Lung (tissue), 12 donors: ENCODE measurements around the gene CTSC. TPM values are rescaled to one million over a fixed set of nuclear protein-coding genes. Genes with fewer than 3 reads are reported as not detected.

ENCODE experiments used
- ATAC-seq: fragments of 200-7000 bp; cut with Tn5 transposase; one replicate; pipeline ENCODE4 v1.9.1; 2020; ENCODE audit warnings: moderate number of reproducible peaks; ENCODE audit not compliant: insufficient read depth, low FRiP score
- DNase-seq, 3 donors: peaks; one replicate each; pipeline ENCODE4 v3.0.0-alpha.2; 2013 to 2017
- H3K27ac ChIP-seq, 2 donors: one replicate each; pipeline ENCODE4 v1.5.1; 2013; ENCODE audit warnings: mild to moderate bottlenecking in 2 of 2, moderate library complexity in 2 of 2, control low read depth in 1 of 2, inconsistent platforms in 1 of 2, low read depth in 1 of 2, low read length in 1 of 2
- H3K27me3 ChIP-seq, 3 donors: one replicate each; pipeline ENCODE4 v1.5.1; 2013; ENCODE audit warnings: low read length in 2 of 3; ENCODE audit not compliant: control insufficient read depth in 3 of 3, insufficient read depth in 3 of 3
- H3K36me3 ChIP-seq, 4 donors: one replicate each; pipeline ENCODE4 v1.5.1; 2013; ENCODE audit warnings: low read length in 4 of 4, mild to moderate bottlenecking in 1 of 4, moderate library complexity in 1 of 4; ENCODE audit not compliant: control insufficient read depth in 4 of 4, insufficient read depth in 4 of 4
- H3K4me1 ChIP-seq, 5 donors: one replicate each; pipeline ENCODE4 v1.5.1; 2013; ENCODE audit warnings: low read length in 5 of 5, mild to moderate bottlenecking in 2 of 5, moderate library complexity in 1 of 5; ENCODE audit not compliant: control insufficient read depth in 5 of 5, insufficient read depth in 5 of 5
- H3K4me3 ChIP-seq: one replicate; pipeline ENCODE4 v1.5.1; 2013; ENCODE audit warnings: mild to moderate bottlenecking, control low read depth, moderate library complexity
- H3K9ac ChIP-seq, 2 donors: one replicate each; pipeline ENCODE4 v1.5.1; 2013; ENCODE audit warnings: low read length in 2 of 2, control low read depth in 1 of 2; ENCODE audit not compliant: insufficient read depth in 1 of 2
- H3K9me3 ChIP-seq, 4 donors: one replicate each; pipeline ENCODE4 v1.5.1; 2013; ENCODE audit warnings: low read length in 3 of 4, mild to moderate bottlenecking in 1 of 4, moderate library complexity in 1 of 4; ENCODE audit not compliant: control insufficient read depth in 4 of 4, insufficient read depth in 3 of 4
- WGBS, 2 donors: extraction: QIAGEN DNeasy Blood & Tissue Kit; methylation state at CpG; one replicate each; pipeline ENCODE4 v1.1.7; 2013; 5-methylcytosine and 5-hydroxymethylcytosine counted together
- polyA plus RNA-seq, 2 donors: library from polyadenylated mRNA; stranded (reverse); fragments of 200-250 nt; gene quantifications; one replicate each; pipeline ENCODE4 v1.2.1, GENCODE V29; 2013
- total RNA-seq, 2 donors: library from RNA; depleted of rRNA in 1 of 2; stranded (reverse); fragments of >200 nt in 1 of 2; gene quantifications; one replicate each; pipeline ENCODE4 v1.2.1, GENCODE V29; 2014 to 2021
- TF ChIP-seq, protein P1 (sequence below): IDR thresholded peaks from 2 replicates; pipeline ENCODE4 v1.5.1; 2012; ENCODE audit warnings: mild to moderate bottlenecking; ENCODE audit errors: control extremely low read depth, extremely low read depth
- donor health status: control.
- donor health status: control.
- donor health status: Bipolar disorder and iron deficiency.
- donor health status: healthy.
- donor health status: DM: yes; HTN: yes; CAD: no.

CTSC gene
- total and polyA plus RNA-seq, 4 donors = 87.1 to 363 (median 221) TPM

DNA sequence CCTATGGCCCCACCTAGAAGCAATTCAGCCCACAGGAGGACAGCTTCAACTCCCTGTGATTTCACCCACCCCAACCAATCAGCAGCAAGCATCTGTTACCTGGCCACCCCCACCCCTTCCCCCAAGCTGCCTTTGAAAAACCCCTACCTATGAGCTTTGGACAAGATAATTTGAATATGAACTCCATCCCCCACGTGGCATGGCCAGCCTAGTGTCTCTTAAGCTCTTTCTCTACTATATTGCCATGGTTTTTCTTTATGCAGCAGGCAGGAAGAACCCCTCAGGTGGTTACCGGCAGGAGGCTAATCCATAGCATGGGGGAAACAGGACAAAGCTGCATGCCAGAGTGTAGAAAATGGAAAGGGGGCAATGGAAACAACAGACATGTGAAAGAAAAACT, 29.0 kb downstream of the CTSC start:
- Histone ChIP-seq H3K27ac (no peak overlapping the region), H3K36me3 (peaks cover 0 to 31% (median 14%) of the 10 kb centered on the region in 4 donors), H3K9ac (no peak overlapping the region), H3K27me3 (no peaks in the 10 kb centered on the region), H3K4me1 (peaks cover 0 to 8% (median 0%) of the 10 kb centered on the region in 5 donors), H3K4me3 (no peak overlapping the region), H3K9me3 (peaks cover 0 to 4% (median 2%) of the 10 kb centered on the region in 4 donors)
- TF ChIP-seq, protein P1, sequence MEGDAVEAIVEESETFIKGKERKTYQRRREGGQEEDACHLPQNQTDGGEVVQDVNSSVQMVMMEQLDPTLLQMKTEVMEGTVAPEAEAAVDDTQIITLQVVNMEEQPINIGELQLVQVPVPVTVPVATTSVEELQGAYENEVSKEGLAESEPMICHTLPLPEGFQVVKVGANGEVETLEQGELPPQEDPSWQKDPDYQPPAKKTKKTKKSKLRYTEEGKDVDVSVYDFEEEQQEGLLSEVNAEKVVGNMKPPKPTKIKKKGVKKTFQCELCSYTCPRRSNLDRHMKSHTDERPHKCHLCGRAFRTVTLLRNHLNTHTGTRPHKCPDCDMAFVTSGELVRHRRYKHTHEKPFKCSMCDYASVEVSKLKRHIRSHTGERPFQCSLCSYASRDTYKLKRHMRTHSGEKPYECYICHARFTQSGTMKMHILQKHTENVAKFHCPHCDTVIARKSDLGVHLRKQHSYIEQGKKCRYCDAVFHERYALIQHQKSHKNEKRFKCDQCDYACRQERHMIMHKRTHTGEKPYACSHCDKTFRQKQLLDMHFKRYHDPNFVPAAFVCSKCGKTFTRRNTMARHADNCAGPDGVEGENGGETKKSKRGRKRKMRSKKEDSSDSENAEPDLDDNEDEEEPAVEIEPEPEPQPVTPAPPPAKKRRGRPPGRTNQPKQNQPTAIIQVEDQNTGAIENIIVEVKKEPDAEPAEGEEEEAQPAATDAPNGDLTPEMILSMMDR = no peak
- DNase-seq (no peak), ATAC-seq (no peak)
- WGBS, 2 donors = 81 to 82% methylated on average over 2 of the region's 2 CpGs

GRCh38 chr11:88307749-88308425, 29.6 kb downstream of the CTSC start:
- ATAC-seq = no peak
- Histone ChIP-seq H3K27me3 (no peaks in the 10 kb centered on the region), H3K36me3 (peaks cover 0 to 37% (median 17%) of the 10 kb centered on the region in 4 donors), H3K9ac (no peak overlapping the region), H3K4me3 (no peak overlapping the region), H3K4me1 (peaks cover 0 to 7% (median 0%) of the 10 kb centered on the region in 5 donors), H3K27ac (no peak overlapping the region), H3K9me3 (peaks cover 0 to 4% (median 2%) of the 10 kb centered on the region in 4 donors)
- TF ChIP-seq, protein P1 = no peak
- 95 to 96% methylated on average over 11 of the region's 11 CpGs for WGBS, 2 donors
- DNase-seq = no peak

DNA sequence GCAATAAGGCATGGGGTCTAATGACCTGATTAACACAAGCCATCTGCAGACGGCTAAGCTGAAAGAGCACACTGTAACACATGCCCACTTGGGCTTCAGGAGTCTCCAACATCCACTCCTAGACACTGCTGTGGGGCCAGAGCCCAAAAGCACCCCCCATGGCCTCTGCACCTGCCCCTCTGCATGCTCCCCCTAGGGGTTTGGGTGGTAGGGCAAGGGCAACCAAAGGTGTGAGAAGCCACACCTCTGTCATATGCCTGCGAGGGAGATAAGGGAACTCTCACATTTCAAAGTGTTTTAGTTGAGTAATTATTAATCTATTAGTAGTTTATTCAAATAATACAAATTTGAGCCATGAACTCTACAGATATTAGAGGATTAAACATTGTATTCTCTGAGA, 30.8 kb downstream of the CTSC start:
- 88 to 96% methylated on average over 2 of the region's 2 CpGs for WGBS, 2 donors
- ATAC-seq (no peak), DNase-seq (no peak)
- peaks cover 0 to 33% (median 17%) of the 10 kb centered on the region in 4 donors for H3K36me3 ChIP-seq
- H3K9me3 ChIP-seq = peaks cover 0 to 4% (median 2%) of the 10 kb centered on the region in 4 donors
- TF ChIP-seq, protein P1 = no peak
- H3K27me3 ChIP-seq = no peaks in the 10 kb centered on the region
- H3K27ac ChIP-seq = no peak overlapping the region
- H3K4me1 ChIP-seq = peaks cover 0 to 1% (median 0%) of the 10 kb centered on the region in 5 donors
- H3K4me3 ChIP-seq = no peak overlapping the region
- no peak overlapping the region for H3K9ac ChIP-seq

DNA sequence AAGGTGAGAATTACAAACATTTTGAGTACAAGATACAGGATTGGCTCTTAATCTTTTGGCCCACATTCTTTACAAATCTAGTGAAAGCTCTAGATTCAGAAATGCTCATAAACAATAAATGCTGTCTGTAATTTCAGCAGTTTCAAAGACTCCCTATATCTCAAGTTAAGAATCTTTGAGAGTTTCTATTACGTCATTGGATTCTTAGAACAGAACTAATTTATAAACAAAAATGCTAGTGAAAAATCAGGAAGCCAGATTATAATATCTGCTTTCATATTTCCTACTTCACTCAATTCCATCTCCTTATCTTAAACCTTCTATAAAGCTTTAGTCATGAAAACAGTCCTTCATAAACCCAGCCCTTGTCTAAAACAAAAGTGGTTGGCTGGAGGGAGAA, 32.1 kb downstream of the CTSC start:
- H3K4me1 ChIP-seq = peaks cover 0 to 5% (median 3%) of the 10 kb centered on the region in 5 donors
- TF ChIP-seq, protein P1 = no peak

More for the DNA sequence above, 32.1 kb downstream of the CTSC start:
- DNase-seq = no peak
- H3K9me3 ChIP-seq = peaks cover 0 to 4% (median 2%) of the 10 kb centered on the region in 4 donors
- H3K36me3 ChIP-seq = peaks cover 0 to 30% (median 17%) of the 10 kb centered on the region in 4 donors
- H3K9ac ChIP-seq = no peak overlapping the region
- no peak overlapping the region for H3K27ac ChIP-seq
- 87 to 96% methylated on average over 1 of the region's 1 CpG for WGBS, 2 donors
- no peaks in the 10 kb centered on the region for H3K27me3 ChIP-seq
- no peak for ATAC-seq
- no peak overlapping the region for H3K4me3 ChIP-seq
